ENCODE measurements around the gene OR52B2.

Gene OR52B2

GRCh38 chr11:6132431-6132830 lies 37.7 kb downstream of the OR52B2 start:
- H3K9ac ChIP-seq (ENCODE audit: low read length) = no peak overlapping the region
- no peak overlapping the region for H3K4me2 ChIP-seq (ENCODE audit: low read depth, low read length)
- TF ChIP-seq CTCF (IDR thresholded peaks at IDR 0.05; ENCODE audit: low read length) (no peak), EZH2 (optimal IDR thresholded peaks at IDR 0.05; ENCODE audit: low read depth, low read length) (no peak), EZH2phosphoT487 (IDR thresholded peaks at IDR 0.05; ENCODE audit: low read length) (no peak)
- no peak overlapping the region for H2AFZ ChIP-seq (ENCODE audit: low read length)
- H3K9me2 ChIP-seq (replicated peaks; ENCODE audit: insufficient read depth, low read length) = no peaks in the 10 kb centered on the region
- no peak overlapping the region for H3K27ac ChIP-seq (ENCODE audit: low read length)
- no peaks in the 10 kb centered on the region for H3K27me3 ChIP-seq (replicated peaks; ENCODE audit: insufficient read depth, low read length)
- H3K9me3 ChIP-seq (replicated peaks; ENCODE audit: insufficient read depth, low read length) = no peaks in the 10 kb centered on the region
- no peaks in the 10 kb centered on the region for H3K36me3 ChIP-seq (replicated peaks; ENCODE audit: insufficient read depth, low read length)
- H3F3A ChIP-seq (ENCODE audit: insufficient read depth, low read length) = no peaks in the 10 kb centered on the region
- H3K4me3 ChIP-seq (ENCODE audit: low read length) = no peak overlapping the region
- no peaks in the 10 kb centered on the region for H3K79me2 ChIP-seq (ENCODE audit: low read length)
- DNase-seq = no peak
- no peaks in the 10 kb centered on the region for H3K4me1 ChIP-seq (ENCODE audit: low read length)
- no peaks in the 10 kb centered on the region for H4K20me1 ChIP-seq (ENCODE audit: insufficient read depth, low read length)

- H4K20me1 ChIP-seq (ENCODE audit: insufficient read depth, low read length) = no peaks in the 10 kb centered on the region
- no peak overlapping the region for H3K27ac ChIP-seq (ENCODE audit: low read length)
- no peak overlapping the region for H3K4me2 ChIP-seq (ENCODE audit: low read depth, low read length)
- H3K9me2 ChIP-seq (replicated peaks; ENCODE audit: insufficient read depth, low read length) = no peaks in the 10 kb centered on the region
- TF ChIP-seq CTCF (IDR thresholded peaks at IDR 0.05; ENCODE audit: low read length) = no peak
- TF ChIP-seq EZH2phosphoT487 (IDR thresholded peaks at IDR 0.05; ENCODE audit: low read length) = no peak
- no peak for TF ChIP-seq EZH2 (optimal IDR thresholded peaks at IDR 0.05; ENCODE audit: low read depth, low read length)
- no peak overlapping the region for H2AFZ ChIP-seq (ENCODE audit: low read length)
- no peak for DNase-seq
- H3F3A ChIP-seq (ENCODE audit: insufficient read depth, low read length) = no peaks in the 10 kb centered on the region
- H3K9ac ChIP-seq (ENCODE audit: low read length) = no peak overlapping the region
- H3K36me3 ChIP-seq (replicated peaks; ENCODE audit: insufficient read depth, low read length) = no peaks in the 10 kb centered on the region
- H3K4me1 ChIP-seq (ENCODE audit: low read length) = no peaks in the 10 kb centered on the region
- no peaks in the 10 kb centered on the region for H3K79me2 ChIP-seq (ENCODE audit: low read length)
- no peak overlapping the region for H3K4me3 ChIP-seq (ENCODE audit: low read length)
- no peaks in the 10 kb centered on the region for H3K9me3 ChIP-seq (replicated peaks; ENCODE audit: insufficient read depth, low read length)
- H3K27me3 ChIP-seq (replicated peaks; ENCODE audit: insufficient read depth, low read length) = no peaks in the 10 kb centered on the region
These were observed 40.5 kb downstream of the OR52B2 start for GRCh38 chr11:6129635-6130034.

- Histone ChIP-seq H3K79me2 (ENCODE audit: low read length) (no peaks in the 10 kb centered on the region), H4K20me1 (ENCODE audit: insufficient read depth, low read length) (no peaks in the 10 kb centered on the region), H2AFZ (ENCODE audit: low read length) (no peak overlapping the region), H3K9me3 (replicated peaks; ENCODE audit: insufficient read depth, low read length) (no peaks in the 10 kb centered on the region), H3K4me3 (ENCODE audit: low read length) (no peak overlapping the region), H3K27me3 (replicated peaks; ENCODE audit: insufficient read depth, low read length) (no peaks in the 10 kb centered on the region), H3K9me2 (replicated peaks; ENCODE audit: insufficient read depth, low read length) (no peaks in the 10 kb centered on the region), H3K4me1 (ENCODE audit: low read length) (no peaks in the 10 kb centered on the region), H3F3A (ENCODE audit: insufficient read depth, low read length) (no peaks in the 10 kb centered on the region), H3K36me3 (replicated peaks; ENCODE audit: insufficient read depth, low read length) (no peaks in the 10 kb centered on the region), H3K9ac (ENCODE audit: low read length) (no peak overlapping the region), H3K27ac (ENCODE audit: low read length) (no peak overlapping the region), H3K4me2 (ENCODE audit: low read depth, low read length) (no peak overlapping the region)
- TF ChIP-seq CTCF (IDR thresholded peaks at IDR 0.05; ENCODE audit: low read length) = no peak
- TF ChIP-seq EZH2phosphoT487 (IDR thresholded peaks at IDR 0.05; ENCODE audit: low read length) = no peak
- no peak for TF ChIP-seq EZH2 (optimal IDR thresholded peaks at IDR 0.05; ENCODE audit: low read depth, low read length)
- DNase-seq = no peak
These were observed 41.1 kb downstream of the OR52B2 start for GRCh38 chr11:6129011-6129410.
